HG02970 (cell line): ENCODE measurements around the gene RILP.

Experiments
- ATAC-seq: cut with Tn5 transposase; IDR thresholded peaks from one replicate; pipeline ENCODE4 v1.9.1; 2021; ENCODE audit warnings: mild to moderate bottlenecking, moderate library complexity, moderate number of reproducible peaks; ENCODE audit not compliant: unreplicated experiment, low FRiP score

Gene RILP

DNA sequence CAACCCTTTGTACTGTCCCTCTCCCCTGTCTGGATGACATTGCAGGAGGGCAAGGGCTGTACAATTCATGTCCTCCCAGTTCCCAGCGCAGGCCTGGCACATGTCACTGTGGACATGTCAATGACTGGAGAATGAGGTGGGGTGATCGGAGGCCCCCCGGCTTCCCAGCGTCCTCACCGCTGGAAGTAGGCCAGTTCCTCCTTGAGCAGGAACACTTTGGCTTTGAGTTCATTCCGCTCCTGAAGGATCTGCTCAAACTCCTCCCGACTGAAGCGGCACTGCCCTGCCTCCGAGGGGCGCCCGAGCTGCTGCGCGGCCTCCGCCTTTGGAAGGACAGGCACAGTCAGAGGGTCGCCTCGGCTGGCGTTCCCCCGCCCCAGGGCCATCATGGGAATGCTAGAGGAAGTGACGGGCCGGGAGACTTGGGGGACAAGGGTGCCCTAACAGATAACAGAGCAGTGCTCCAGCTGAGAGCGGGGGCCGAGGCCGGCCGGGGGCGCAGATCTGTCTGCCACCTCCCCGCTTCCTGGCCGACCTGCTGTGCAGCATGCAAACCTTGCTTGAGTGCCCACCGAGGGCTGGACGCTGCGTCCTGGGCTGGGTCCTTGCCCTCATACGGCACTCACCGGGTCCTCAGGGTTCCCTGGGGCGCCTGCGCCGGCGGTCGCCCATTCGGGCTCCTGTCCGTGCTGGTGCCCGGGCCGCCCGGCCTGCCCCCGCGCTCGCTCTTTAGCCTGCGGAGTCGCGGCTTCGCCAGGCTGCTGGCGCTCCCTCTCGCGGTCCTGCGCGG is 1.3 kb downstream of the RILP start:
- ATAC-seq: peak; percentile 3

GRCh38 chr17:1647802-1648171 is 1.9 kb downstream of the RILP start:
- ATAC-seq: no peak

GRCh38 chr17:1646199-1646875 is 3.3 kb downstream of the RILP start:
- no peak for ATAC-seq

DNA sequence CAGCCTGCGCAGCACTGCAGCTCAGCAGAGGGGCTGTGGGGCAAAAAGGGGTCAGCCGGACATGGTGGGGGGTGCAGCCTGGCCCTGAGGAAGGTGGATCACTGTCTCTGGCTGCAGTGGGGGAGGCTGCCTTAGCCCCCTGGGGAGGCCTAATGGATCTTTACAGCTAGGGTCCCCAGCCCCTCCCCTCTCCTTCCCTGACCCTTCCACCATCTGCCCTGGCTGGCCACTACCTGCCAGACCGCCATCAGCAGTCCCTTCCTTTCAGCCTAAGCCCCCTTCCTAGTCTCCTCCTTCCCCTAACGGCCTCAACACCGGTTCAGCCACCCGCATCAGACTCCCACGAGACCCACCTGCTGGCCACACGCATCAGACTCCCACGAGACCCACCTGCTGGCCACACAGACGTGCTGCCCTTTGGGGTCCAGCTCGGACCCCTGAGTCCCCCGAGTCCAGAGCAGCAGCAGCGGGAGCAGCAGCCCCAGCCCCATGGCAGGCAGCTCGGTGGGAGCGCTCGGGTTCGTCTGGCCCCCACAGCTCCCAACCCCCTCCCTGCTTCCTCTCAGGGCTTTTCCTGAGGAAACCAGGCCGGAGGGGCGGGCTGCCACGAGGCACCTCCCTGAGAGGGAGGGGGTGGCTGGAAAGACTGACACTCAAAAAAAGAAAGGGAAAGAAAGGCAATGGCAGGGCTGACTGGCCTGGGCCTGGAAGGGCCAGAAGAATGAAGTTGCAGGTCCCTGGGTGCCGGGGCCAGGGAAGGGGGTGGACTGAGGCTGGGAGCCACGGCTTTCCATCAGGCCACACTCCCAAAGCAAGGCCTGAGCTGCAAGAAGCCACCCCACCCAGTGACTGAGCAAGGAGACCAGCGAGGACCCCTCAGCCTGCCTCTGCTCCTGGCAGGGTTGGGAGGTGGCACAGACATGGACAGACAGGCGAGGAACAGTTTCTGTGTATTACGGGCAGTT is 4.2 kb downstream of the RILP start, which contains the start of gene SCARF1:
TSS of gene SCARF1 (minus strand) at position 526 of the 965 bp plus-strand sequence. CDS start at position 491, 35 bp downstream.
- ATAC-seq: no peak

DNA sequence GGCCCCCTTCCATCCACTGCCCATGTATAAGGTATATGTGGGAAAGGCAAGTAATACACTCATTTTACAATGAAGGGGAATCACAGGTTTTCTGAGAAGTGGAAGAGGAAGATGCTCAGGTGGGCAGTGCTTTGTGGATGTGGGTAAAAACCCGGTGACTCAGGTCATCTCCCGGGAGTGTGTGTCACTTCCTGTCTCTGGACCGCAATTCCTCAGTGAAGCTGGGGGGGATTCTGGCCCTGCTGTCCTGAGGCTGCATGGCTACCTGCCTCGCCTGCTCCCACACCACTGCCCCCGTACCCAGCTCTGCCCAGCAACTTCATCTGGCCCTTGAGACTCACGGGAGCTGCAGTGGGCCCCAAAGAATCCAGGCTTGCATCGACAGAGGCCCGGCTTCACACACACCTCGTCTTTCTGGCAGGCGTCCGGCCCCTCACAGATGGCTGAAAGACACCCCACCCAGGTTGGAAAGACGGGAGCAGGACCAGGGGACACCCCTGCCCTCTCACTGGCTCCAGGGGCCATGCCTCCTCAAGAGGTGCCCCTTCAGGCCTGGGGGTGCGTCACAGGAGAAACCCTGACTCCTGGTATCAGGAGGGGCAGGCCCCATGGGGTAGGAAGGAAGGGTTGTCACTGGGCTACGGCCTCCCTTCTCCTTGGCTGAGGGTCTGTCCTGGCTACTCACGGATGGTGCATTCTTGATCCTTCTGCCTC is 5.0 kb downstream of the RILP start:
- ATAC-seq: no peak

DNA sequence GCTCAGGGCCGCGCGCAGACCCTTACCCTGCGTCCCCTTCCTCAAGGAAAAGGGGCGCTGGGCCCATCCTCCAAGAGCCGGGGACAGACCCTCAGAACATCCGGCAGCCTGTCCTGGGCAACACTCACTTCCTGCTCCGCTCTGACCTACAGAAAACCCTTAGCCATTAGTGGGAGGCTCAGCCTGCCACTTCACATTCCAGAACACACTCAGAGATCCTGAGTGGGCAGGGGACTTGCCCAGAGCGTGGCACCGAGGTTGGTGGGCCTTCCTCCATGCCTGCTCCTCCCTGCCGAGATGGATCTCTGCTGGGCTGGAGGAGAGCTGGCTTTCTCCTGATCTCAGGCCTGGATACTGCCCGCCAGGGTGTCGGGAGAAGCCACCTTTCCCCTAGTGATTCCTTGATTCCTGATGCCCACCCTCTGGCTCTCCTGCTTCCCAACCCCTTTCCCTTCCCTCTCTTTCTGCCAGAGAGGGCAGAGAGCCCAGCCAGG is 5.6 kb downstream of the RILP start:
- no peak for ATAC-seq

DNA sequence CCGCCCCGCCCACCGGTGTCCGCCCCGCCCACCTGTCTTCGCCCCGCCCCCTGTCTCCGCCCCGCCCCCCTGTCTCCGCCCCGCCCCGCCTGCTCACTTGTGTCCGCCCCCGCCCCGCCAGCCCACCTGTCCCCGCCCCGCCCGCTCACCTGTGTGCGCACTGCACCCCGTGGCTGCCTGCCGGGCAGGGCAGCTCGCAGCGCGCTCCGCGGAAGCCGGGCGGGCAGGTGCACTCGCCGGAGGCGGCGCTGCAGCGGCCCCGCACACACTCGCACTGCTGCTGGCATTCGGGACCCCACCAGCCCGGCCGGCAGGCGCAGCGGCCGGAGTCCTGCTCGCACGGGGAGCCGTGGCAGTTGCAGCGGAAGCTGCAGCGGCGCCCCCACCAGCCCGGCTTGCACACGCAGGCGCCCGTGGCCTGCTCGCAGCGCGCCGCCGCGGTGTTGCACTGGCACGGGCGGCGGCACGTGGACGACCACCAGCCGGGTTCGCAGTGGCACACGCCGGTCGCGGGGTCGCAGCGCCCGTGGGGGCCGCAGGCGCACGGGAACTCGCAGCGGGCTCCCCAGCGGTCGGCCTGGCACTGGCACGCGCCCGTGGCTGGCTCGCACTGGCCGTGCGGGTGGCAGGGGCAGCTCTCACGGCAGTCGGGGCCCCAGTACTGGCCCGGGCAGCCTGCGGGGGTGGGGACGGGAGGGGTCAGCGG is 6.2 kb downstream of the RILP start:
- ATAC-seq: no peak

DNA sequence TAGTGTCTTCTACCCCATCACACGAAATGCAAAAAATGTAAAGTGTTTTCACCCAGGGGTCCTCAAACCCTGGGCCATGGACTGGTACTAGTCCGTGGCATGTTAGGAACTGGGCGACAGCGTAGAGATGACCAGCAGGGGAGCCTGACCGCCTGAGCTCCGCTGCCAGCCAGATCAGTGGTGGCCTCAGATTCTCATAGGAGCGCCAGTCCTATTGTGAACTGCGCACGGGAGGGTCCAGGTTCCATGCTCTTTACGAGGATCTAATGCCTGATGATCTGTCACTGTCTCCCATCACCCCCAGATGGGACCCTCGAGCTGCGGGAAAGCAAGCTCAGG is 8.6 kb downstream of the RILP start:
- ATAC-seq: no peak

DNA sequence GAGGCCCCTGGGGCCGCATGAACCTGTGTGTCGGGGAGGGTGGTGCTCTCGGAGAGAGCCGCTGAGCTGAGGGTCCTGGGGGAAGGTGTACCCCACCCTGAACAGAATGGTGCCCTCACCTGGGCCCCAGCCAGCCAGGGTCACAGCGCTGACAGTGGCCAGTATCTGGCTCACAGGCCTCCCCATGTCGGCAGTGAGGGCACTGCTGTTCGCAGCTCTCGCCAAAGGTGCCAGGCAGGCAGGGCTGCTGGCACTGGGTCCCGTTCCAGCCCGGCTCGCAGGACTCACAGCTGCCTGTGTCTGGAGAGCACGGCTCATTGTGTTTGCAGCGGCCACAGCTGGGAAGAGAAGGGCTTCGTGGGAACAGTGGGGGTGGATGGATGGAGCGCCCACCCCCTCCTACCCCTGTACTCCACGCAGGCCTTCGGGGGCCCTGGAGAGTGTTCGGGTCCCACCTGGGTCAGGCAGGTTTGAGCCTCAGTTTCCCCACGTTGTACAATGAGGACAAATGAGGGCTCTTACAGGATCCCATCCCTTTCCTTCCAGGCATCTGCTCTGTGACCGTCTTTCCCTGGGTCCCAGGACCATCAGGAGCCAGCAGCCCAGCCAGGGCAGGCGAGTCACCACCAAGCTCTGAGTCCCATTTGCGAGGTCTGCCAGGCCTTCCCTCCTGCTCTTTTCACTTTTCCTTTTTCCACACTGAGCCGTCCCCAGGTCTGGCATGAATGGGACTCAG is 9.2 kb downstream of the RILP start:
- ATAC-seq: no peak

GRCh38 chr17:1639549-1640180 is 10.0 kb downstream of the RILP start:
- ATAC-seq: no peak

- ATAC-seq: no peak
Observed at GRCh38 chr17:1638624-1639300, 10.9 kb downstream of the RILP start.

GRCh38 chr17:1638171-1638590 is 11.5 kb downstream of the RILP start:
- ATAC-seq: no peak

DNA sequence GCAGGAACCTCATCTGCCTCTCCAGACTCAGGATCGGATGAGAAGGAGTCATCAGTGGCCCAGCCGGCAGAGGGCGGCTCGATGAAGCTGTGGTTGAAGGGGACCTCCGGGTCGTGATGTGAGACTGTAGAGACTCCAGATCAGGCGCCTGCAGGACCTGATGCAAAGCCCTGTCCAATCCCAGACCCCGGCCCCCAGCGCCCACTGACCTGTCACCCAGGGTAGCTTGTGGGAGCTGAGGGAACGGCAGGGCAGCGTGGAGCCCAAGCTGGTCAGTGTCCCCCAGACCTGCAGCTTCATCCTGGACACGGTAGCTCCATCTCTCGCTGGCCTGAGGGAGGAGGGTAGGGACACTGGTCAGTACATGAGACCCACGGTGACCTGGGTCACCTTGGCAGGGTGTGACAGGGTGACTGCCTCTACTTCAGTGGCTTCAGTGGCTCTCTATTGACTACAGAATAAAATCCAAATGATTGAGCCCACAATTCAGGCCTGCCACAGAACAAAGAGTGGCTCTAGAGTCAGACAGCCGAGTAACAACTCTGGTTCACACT is 12.9 kb downstream of the RILP start:
- no peak for ATAC-seq

- no peak for ATAC-seq
Observed at GRCh38 chr17:1635675-1636465, 13.8 kb downstream of the RILP start.

DNA sequence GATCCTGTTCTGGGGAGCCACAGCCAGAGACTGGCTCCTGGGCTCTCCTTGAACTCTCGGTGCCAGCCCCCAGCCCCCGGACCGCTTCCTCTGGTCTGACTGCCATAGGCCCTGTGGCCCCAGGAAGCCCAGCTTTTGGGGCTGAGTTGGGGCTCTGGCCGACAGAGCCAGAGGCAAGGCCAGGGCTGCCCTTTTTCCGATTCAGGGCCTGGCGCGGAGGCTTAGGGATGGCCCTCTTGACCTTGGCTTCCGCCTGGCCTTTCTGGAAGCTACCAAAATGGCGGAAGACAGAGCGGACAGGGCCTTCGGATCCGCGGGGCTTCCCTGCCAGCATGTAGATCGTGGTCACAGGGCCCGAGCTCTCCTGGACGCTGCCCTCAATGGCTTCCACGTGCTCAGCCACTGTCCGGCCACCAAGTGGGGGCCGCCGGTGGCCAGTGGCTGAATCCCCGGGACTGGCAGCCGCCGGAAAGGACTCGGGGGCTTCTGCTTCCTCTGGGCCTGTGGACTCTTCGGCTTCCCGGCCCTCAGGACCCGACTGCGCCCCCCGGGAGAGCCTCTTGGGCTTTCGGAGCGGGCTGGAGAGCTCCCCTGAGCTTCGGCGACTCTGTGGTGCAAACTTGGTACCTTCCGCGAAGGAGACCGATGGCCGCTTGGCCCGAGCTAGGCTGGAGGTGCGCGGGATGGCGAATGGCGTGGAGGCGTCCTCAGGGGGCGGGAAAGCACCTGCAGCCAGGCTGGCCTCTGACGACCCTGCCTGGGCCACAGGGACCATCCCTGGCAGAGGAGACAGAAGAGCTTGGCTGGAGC is 14.6 kb downstream of the RILP start:
- no peak for ATAC-seq

GRCh38 chr17:1630662-1631061 is 19.0 kb downstream of the RILP start:
- no peak for ATAC-seq
